Keratinocyte (primary cell): ENCODE measurements around the gene OASL.

Source experiments
- EZH2 ChIP-seq: IDR thresholded peaks from one replicate; pipeline ENCODE4 v1.6.1; 2012; ENCODE audit warnings: inconsistent platforms, mild to moderate bottlenecking, low read length, moderate library complexity
- TF ChIP-seq, protein P1 (sequence below), 3 experiments: IDR thresholded peaks in 1 of 3; conservative IDR thresholded peaks in 1 of 3; optimal IDR thresholded peaks in 1 of 3; 2 replicates in 2 of 3; 3 replicates in 1 of 3; pipeline versions ENCODE3 to v1.5.1; 2011; ENCODE audit warnings: low read length in 3 of 3, mild to moderate bottlenecking in 3 of 3, moderate library complexity in 2 of 3, control low read depth in 1 of 3, inconsistent platforms in 1 of 3; ENCODE audit not compliant: insufficient read depth in 2 of 3; ENCODE audit errors: extremely low read depth in 1 of 3

DNA sequence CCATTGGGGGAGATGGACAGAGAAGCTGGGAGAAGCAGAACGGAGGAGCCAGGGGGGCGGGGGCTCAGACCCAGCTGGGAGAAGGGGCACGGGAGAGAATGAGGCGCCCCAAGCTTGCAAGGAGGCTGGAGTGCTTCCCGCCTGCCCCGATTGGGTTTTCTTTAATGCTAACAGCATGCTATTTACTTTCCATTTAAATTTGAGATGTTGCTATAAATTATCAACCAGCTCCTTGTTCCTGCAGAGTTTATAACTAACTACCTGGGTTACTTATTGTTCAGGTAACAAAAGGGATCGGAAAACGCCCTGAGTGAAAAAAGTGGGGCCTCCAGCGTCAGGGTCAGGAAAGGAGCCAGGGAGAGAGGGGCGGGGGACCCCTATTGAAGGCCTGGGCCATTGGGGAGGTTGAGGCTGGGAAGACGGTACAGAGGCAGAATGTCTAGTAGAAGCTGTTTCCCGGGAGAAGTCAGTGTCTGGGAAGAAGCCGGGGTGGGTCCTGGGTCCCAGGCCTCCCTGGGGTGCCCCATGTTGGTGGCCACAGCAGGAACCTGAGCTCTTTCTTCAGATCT, 58.2 kb downstream of the OASL start:
- TF ChIP-seq, protein P1, sequence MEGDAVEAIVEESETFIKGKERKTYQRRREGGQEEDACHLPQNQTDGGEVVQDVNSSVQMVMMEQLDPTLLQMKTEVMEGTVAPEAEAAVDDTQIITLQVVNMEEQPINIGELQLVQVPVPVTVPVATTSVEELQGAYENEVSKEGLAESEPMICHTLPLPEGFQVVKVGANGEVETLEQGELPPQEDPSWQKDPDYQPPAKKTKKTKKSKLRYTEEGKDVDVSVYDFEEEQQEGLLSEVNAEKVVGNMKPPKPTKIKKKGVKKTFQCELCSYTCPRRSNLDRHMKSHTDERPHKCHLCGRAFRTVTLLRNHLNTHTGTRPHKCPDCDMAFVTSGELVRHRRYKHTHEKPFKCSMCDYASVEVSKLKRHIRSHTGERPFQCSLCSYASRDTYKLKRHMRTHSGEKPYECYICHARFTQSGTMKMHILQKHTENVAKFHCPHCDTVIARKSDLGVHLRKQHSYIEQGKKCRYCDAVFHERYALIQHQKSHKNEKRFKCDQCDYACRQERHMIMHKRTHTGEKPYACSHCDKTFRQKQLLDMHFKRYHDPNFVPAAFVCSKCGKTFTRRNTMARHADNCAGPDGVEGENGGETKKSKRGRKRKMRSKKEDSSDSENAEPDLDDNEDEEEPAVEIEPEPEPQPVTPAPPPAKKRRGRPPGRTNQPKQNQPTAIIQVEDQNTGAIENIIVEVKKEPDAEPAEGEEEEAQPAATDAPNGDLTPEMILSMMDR (optimal IDR thresholded peaks at IDR 0.05 in 1 of 3, IDR thresholded peaks at IDR 0.05 in 1 of 3, conservative IDR thresholded peaks at IDR 0.05 in 1 of 3; ENCODE audit: extremely low read depth in 1 of 3, insufficient read depth in 2 of 3, low read length in 3 of 3): no peak
- TF ChIP-seq EZH2: no peak
